Hepatic stellate cell (primary cell): ENCODE data around the gene ICE1.
"Not testable (repeated sequence)": the region's sequence is repeated elsewhere in the genome, so short reads cannot be mapped to it uniquely, and the experiment has no call there.

Source experiments
- DNase-seq: peaks from one replicate; pipeline ENCODE4 v3.0.0; 2011; ENCODE audit warnings: low spot score

ICE1 gene

DNA sequence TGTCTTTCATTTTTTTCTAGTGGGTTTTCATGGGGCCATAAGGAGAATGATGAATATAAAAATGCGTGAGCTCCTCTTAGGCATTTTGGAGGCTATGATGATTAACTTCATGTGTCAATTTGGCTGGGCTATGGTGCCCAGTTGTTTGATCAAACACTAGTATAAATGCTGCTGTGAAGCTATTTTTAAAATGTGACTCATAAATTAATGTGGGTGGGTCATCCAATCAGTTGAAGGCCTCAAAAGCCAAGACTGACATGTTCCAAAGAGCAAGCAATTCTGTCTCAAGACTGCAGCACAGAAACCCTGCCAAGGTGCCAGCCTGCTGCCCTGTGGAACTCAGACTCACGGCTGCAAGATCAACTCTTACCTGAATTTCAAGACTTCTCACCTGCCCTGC is 24.4 kb upstream of the ICE1 start:
- DNase-seq = no peak

DNA sequence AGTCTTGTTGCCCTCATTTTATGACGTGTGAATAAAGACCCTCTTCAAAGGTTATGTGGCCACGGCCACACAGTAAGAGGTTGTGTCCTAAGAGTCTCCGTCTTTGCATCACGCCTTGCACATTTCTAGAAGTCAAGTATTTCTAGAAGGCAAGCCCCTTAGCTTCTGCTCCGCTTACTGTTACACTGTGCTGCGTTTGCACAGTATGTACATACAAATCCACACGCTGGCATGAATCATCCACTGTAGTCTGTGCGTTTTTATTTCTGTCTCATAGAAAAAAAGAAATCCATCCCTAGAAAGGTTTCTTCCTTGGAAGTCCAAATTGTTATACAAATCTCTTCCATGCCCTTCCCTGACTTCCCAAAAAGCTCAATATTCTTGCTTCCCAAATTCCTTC is 21.4 kb upstream of the ICE1 start:
- no peak for DNase-seq

DNA sequence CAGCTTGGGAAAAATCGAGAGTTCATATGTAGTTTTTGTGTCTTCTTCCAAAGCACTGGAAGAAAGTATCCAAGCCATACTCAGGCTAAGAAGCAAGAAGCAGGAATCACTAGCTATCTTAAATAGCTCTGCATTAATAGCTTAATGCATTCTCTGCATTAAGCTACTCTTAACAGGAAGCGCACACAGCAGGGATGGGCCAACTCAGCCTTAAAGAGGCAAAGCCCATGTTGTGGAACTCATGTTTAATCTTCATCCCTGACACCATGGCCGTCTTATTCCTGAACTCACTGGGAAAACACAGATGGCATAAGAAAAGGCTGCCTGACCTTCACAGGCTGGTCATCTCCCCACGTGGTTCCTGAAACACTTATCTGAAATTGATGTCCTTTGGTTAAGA is 18.7 kb upstream of the ICE1 start:
- no peak for DNase-seq

DNA sequence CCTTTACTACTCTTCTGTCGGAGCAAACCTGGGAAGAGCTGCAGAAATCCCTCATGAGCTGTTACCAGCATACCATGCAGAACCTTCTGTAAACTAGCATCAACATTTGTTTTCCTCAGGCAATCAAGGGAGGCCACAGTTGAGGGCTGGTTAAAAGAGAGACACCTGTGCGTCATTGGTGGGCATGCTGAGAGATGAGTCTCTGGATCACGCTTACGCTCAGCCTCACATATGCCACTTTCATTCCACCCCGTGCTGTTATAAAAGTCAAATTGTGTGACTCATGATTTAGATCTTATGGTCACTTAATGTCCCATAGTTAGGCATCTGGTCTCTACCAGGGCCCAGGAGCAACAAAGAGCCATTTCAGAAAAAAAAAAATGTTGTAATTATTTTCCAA is 18.1 kb upstream of the ICE1 start:
- no peak for DNase-seq

GRCh38 chr5:5405441-5405840 is 17.0 kb upstream of the ICE1 start:
- DNase-seq = no peak

DNA sequence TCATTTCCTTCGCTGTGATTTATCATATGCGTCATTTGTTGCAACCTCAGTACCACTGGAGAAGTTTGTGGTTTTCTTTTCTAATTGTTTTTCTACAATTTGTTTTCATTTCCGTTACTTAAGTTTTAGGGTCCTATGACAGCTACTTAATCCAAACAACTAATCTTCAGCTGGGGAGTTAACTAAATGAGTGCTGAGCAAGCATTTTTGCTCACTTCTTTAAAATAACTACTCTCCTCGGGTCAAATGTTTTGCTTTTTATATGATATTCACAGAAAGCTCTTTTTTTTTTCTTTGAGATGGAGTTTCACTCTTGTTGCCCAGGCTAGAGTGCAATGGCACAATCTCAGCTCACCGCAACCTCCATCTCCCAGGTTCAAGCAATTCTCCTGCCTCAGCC is 14.6 kb upstream of the ICE1 start:
- DNase-seq = no peak

DNA sequence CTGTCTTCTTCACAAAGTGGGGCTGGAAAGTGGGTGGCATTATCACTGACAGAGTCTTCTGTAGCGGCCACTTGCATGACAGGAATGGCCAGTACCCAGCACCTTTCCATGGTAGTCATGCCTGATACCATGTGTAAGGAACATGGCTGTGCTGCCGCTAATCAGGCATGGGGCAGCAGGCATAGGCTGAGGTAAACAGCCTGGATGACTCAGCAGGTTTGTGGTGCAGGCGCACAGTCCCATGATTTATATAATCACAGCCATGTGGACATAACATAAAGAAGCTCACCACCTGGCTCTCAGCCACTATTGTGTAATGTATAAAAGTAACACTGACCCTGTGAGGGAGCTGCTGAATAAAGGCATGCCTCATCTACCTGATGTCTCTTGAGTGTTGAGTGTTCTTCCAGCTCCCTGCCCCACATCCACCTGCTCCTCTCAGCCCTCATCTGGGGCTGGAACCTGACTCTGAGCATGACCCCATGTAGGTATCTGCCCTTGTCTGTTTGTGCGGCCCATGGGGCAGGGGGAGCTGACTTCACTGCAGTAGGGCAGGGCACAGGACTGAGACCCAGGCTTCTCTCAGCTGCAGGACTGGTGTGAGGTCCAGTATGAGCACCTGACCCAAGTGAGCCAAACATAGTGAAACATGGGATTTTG is 13.2 kb upstream of the ICE1 start:
- no peak for DNase-seq

DNA sequence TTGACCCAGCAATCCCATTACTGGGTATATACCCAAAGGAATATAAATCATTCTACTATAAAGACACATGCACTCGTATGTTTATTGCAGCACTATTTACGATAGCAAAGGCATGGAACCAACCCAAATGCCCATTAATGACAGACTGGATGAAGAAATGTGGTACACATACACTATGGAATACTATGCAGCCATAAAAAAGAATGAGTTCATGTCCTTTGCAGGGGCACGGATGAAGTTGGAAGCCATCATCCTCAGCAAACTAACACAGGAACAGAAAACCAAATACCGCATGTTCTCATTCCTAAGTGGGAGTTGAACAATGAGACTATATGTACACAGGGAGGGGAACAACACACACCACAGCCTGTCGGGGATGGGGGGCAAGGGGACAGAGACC is 8.6 kb upstream of the ICE1 start:
- not testable (repeated sequence) for DNase-seq

DNA sequence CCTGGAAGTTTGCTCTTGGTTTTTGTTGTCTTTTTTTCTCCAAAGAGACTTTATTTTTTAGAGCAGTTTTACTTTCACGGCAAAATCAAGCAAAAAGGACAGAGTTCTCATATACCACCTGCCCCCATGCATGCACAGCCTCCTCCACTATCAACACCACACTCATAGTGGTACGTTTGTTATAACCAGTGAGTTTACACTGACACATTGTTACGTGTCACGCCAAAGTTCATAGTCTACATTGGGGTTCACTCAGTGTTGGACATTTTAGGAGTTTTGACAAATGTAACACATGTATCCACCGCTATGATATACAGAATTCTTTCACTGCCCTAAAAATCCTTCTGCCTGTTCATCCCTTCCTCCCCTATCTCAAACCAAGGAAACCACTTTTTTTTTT is 7.5 kb upstream of the ICE1 start:
- no peak for DNase-seq

- no peak for DNase-seq
Observed at GRCh38 chr5:5416733-5417132, 5.7 kb upstream of the ICE1 start.

GRCh38 chr5:5418006-5418405 is 4.5 kb upstream of the ICE1 start:
- DNase-seq = no peak

GRCh38 chr5:5418764-5419163 is 3.7 kb upstream of the ICE1 start:
- no peak for DNase-seq

DNA sequence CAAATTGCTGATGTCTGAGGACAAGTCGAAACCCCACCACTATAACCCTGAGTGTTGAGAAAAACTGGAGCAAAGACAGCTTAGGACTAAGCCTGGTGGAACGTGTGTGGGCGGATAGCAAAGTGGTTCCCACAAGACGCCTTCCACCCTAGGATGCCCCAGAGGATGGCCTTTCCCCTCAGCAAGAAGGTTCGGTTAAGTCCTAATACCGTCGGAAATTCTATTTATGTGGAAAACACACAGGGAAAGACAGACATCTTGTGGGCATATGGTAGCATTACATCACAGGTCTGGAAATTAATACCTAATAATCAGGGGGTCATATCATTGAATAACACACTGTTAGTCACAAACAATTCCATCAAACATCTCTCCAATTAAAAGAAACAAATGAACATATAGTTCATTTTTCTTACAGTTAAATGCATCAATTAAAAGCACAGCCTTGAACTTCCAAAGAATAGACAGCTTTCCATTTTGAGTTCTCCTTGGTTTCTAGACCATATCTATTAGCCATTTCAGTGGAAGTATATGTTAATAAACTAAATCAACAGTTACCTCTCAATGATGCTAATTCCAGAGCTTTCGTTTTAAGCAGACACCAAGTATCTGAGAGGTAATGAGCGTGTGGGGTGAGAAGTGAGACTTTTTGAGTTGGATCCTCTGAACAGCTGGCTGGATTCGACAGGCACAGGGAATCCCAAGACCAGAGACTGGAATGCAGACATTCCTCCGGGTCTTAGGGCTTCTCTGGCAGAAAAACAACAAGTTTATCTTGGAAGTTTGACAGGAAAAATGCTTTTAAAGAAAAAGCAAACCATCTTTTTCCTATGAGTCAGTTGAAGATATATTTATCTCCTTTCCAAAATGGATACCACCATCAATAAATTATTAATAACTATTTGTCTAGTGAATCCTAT is 2.9 kb upstream of the ICE1 start:
- DNase-seq = peak; percentile 59

- no peak for DNase-seq
Observed at GRCh38 chr5:5420251-5420650, 2.2 kb upstream of the ICE1 start.

GRCh38 chr5:5421149-5421960 is 1.1 kb upstream of the ICE1 start:
- no peak for DNase-seq

DNA sequence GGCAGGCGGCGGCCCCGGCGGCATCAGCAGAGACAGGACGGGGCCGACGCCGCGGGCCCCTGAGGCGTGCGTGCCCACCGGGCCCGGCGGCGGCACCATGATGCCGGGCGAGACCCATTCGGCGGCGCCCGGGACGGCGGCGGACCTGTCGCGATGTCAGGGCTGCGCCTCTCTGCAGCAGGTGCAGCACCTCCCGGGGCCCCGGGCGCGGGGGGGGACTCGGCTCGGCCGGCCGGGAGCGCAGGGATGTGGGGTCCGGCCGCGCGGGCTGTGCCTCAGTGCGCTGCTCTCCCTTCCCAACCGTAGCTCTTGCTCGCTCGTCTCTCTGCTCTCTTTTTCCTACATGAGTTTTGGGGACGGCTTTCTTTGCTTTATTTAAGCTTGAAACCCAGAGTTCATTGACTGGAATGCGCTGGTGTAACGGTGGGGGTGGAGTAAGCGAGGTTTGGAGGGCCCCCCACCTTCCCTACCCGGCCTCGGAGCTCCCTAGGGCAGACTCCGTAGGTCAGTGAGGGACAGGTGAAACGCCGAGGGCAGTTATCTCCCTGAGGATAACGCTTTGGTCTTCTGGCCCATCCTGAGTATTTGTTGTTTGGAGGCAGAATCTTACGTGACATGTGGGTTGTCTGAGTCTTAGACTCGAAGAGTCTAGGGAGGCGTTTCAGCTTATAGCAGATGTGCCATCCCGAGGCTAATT is 490 bp downstream of the ICE1 start:
- no peak for DNase-seq

GRCh38 chr5:5423586-5423985 is 1.1 kb downstream of the ICE1 start:
- DNase-seq = no peak

GRCh38 chr5:5424736-5425135 is 2.3 kb downstream of the ICE1 start:
- DNase-seq = no peak

DNA sequence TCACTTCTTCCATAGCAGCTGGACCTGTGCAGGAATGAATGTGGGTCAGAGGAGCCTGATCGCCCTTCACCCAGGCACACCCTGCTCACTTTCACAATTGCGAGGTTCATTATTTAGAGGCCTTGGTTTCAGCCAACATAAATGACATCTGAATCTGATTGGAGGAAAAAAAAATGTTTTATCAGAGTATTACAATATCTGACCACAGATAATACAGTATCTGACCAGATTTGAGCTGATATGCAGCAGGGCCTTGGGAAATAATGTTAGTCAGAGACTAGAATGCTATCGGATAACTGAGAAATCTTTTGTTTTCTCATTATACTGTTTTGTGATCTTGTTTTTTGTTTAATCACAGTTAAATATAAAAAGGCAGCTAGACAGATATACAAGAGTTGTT is 7.7 kb downstream of the ICE1 start:
- no peak for DNase-seq

DNA sequence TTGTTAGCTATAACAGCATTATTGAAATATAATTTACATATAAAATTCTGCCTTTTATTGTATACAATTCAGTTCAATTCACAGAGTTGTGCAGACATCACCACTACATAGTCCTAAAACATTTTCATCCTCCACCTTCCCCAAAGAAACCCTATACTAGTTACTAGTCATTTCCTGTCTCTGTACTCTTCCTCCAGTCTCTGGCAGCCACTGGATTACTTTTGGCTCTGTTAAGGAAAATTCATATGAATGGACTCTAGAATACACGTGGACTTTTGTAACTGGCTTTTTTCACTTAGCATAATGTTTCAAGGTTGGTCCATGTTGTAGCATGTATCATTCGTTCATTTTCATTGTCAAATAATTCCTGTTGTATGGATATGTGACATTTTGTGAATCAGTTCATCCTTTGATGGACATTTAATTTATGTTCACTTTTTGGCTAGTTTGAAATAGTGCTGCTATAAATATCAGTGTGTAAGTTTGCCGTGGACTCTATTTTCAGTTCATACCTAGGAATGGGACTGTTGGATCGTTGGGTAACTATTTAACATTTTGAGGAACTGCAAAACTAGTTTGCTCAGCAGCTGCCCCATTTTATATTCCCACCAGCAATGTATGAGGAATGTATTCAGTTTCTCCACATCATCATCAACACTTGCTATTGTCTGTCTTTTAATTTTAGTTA is 9.7 kb downstream of the ICE1 start:
- no peak for DNase-seq

DNA sequence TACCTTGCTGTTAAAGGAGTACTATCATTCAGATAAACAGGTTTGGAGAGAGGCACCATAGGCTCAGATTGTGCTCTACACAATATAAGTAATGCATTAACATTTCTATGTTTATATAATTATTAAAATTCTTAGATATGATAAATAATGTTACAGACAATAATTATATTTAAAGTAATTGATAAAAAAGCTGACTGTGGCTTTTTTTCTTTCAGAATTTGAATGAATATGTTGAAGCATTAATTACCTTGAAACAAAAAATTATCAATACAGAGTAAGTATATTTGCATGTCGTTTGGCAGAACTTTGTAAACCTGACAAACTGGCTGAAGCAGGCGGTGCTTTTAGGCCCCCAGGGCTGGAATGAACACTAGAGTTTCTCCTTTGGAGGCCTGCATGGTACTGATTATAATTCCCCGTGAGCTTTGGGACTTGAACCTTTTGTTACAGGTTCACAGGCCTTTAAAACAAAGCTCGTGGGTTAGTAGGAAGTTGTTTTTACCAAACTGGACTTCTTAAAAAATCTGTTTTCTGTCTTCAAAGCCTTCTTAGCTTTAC is 13.8 kb downstream of the ICE1 start:
- DNase-seq = no peak
